GM21526 (cell line): ENCODE measurements around the gene STK40.

Experiments
- ATAC-seq: cut with Tn5 transposase; IDR thresholded peaks from one replicate; pipeline ENCODE4 v1.9.1; 2021; ENCODE audit warnings: moderate library complexity; ENCODE audit not compliant: unreplicated experiment, low FRiP score

The STK40 gene, protein sequence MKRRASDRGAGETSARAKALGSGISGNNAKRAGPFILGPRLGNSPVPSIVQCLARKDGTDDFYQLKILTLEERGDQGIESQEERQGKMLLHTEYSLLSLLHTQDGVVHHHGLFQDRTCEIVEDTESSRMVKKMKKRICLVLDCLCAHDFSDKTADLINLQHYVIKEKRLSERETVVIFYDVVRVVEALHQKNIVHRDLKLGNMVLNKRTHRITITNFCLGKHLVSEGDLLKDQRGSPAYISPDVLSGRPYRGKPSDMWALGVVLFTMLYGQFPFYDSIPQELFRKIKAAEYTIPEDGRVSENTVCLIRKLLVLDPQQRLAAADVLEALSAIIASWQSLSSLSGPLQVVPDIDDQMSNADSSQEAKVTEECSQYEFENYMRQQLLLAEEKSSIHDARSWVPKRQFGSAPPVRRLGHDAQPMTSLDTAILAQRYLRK

DNA sequence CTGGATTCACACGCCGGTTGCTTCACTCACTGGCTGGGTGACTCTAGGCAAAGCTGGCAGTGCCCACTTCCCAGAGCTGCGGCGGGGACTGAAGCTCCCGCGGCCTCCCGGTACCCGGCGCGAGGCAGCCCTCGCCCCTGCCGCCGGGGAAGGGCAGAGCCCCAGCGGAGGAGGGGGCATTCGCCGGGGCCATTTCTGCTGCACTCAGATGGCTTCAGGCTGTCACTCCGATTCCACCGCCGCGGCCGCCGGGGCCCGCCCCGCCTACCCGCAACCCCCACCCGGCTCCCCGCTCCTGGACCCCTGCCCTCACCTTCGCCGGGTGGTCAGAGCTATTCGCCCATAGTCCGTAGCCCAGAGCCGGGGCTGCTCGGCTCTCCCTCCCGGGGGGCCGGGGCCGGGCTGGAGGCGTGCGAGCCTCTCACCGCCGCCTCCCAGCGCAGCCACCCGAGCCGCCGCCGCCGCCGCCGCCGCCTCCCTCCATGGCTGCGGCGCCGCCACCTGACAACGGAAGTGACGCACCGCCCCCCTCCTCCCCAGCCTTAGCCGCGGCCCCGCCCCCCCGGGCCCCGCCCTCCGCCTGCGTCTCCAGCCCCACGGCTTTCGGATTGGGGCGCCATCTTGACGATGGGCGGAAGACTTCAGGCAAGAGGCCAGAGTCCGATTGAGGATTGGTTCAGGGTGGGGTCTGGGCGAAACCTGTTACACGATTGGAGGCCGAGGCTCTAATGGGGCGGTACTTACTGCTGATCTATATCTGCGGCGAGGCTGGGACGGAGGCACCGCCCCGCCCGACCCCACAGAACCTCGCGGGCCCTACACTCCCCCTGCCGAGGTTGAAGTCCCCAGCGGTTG lies at the start of gene STK40:
STK40 (minus strand) TSS at position 515 of the 855 bp plus-strand sequence. CDS start 24,592 bp downstream, outside the sequence.
- peak; percentile 80 for ATAC-seq

DNA sequence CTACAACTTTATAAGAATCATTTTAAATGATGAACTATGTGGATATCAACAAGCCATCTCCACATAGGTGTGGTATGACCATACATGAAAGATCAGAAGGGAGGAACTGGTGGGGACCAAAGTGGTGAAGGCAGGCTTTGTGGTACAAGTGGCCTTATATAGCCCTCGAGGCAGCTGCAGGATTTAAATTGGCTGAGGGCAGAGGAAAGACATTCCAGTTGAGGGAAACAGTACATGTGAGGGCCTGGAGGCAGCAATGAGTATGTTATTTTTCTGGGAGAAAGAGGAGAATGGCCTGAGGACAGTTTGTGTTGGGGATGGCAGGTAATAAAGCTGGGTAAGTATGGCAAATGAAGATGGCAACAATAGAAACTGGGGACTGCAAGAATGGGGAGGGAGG lies 47.4 kb upstream of the STK40 start:
- ATAC-seq = no peak

DNA sequence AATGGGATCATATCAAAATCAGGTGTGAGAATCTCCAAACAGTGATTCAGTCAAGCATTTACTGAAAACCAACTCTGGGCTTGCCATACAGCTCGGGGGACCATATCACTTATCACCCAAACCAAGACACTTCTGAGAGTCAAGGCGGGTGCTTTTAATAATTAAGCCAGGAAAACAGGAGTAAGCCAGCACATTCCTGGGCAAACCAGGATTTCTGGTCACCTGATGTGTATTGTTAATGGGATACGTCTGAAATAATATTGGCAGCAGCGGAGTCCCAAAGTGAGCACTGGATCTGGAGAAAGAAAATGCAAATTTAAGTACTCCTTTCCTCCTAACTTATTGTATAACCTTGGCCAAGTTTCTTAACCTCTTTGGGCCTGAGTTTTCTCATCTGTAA lies 46.9 kb upstream of the STK40 start:
- ATAC-seq = no peak

DNA sequence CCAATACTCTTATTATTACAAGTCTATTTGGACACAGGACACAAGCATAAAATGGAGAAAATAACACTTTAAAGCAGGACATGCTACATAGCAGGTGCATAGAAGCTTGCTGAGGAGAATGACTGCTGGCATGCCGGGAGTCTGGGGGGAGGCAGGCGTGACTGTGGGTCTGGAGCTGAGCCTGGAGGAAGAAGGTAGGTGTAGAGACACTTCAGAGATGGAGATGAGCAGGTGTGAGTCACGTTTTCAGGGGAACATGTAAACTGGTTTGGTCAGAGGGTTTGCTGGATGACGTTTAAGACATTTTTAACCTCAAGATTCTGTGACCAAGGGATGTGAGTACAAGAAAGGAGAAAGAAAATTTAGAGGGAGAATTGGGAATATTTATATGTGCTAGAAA lies 40.1 kb upstream of the STK40 start:
- ATAC-seq = no peak

DNA sequence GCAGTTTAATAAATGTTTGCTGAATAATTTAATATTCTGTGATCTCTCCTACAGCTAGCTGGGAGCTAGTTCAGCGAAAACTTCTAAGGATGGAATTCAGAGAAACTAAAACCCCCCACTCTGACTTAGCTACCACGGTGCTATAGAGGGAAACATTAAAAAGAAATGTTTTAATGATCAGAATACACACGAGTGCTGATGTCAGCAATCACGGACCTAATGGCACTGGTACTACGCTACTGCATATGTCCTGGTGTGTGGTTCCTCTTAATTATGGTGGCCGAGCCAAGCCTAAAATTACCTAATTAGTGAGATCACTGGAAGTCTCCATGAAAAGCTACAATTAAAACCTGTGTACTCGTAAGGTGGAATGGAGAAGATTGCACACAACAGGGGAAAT lies 35.9 kb upstream of the STK40 start:
- ATAC-seq = no peak

DNA sequence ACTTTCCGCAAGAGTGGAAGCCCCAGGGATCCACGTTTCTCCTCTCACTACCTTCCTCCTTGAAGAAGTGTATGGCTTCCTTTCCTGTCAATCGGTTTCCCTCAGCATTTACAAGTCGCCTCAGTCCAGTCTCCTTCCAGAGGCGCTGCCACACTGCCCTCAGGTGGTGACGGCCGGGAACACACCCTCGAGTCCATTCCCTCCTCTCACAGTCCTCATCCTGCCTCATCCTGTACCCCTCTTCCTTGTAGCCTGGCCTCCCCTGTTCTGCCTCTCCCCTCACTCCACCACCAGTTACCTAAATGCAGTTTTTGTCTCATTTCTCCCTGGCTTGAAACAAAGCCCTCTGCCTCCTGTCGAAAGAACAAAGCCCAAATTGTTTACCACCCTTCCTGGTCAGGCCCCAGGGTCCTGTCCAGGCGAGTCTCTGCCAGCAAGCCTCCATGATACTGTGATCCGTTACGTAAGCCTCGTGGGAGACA lies 35.2 kb upstream of the STK40 start:
- peak; percentile 50 for ATAC-seq

DNA sequence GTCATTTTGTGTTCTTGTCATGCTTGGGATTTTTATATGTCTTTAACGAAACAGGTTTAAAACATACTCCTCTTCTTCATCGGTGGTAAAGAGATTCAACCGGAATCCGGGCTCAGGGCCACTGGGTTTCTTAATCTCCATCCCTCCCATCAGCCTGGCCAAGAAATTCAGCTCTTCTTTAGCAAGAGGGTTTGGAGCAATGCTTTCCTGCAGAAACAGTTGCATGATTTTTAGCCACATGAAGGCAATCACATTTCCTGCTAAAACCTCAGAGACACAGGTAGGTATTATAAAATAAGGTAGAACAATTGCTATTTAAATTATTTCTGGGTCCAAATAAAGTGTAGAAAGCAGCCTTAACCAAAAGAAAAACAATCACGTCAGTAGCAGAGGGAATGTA lies 34.7 kb upstream of the STK40 start:
- ATAC-seq = no peak

DNA sequence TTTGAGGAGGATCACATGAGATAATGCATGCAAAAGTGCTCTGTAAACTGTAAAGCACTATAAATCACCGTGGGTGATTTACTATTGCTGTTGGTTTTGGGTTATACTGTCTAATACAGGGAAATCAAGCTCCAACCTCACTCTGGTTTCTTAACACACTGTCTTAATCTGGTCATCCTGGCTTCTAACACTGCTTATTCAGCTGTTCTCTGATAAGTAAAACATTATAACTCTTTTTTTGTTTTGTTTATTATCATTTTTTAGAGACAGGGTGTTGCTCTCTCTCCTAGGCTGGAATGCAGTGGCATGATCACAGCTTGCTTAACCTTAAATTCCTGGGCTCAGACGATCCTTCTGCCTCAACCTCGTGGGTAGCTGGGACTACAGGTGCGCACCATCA lies 33.8 kb upstream of the STK40 start:
- no peak for ATAC-seq

DNA sequence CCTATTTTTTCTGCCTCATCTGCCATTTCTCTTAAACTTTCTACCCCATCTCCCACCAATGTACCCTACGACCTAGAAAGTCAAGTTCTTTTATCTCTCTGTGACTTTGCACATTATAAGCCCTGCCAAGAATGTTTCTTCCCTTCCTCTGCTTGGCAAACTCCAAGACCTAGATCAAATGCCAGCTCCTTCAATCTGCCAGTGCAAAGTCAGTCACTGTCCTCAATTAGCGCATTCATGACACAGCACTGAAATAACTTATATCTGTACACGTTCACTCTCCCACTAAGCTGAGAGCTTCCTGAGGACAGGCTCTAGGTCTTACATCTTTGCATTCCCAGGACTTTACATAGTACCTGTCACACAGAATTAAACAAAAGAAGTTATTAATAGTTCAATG lies 33.4 kb upstream of the STK40 start:
- ATAC-seq = no peak

DNA sequence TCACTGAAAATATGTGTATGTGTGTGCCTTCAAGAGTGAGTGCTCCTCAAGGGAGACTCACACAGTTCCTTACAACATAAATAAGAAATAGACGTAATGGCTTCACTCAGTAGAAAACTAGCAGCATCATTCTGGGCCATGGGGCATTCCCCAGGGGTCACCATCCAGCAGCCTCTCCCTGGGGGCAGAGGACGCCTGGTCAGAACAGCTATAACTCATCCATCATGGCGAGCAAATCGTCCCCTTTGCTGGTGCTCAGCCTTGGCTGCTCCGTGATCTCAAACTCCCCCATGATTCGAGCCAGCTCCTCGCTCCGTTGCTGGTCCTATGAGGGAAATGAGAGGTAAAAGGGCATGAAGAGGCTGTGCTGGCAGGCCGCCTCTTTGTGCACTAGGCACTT lies 32.2 kb upstream of the STK40 start:
- ATAC-seq = no peak

DNA sequence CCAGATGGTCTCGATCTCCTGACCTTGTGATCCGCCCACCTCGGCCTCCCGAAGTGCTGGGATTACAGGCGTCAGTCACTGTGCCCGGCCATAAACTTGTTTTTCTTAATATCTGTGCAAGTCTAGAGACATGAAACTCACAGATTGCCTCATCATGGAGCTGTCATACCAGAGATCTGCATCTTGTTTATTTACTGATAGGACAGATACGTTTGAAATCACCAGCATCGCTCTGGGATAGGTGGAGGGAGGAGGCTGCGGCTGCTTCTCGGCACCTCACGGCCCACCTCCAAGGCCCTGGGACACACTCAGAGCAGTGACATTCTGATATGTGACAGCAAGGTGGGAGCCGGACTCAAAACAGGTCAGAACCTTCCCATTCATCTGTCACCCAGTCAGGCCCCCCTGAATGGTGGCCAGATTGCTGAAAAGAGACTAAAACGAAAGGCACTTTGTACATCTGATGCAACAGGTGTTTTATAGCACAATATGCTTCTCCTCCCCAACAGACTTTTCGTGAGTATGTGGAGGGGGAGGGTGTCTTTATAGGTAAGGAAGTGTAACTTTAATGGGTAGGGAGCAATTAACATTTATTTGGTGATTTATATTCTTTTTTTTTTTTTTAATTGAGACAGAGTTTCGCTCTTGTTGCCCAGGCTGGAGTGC lies 30.1 kb upstream of the STK40 start:
- ATAC-seq = no peak

DNA sequence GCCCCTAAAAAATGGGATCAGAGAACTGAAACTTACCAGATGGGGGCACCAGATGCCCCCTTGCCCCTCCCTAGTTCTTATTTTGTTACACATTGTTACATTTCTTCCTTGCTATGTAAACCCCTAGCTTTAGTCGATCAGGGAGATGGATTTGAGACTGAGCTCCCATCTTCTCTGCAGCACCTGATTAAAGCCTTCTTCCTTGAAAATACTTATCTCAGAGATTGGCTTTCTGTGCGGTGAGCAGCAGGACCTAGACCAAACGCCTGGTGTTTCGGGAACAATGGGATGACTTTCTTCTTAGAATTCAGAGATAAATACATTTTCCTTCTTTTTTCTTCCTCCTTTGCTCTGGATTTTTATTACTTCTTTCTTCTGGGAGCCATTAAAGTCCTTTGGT lies 28.7 kb upstream of the STK40 start:
- no peak for ATAC-seq

DNA sequence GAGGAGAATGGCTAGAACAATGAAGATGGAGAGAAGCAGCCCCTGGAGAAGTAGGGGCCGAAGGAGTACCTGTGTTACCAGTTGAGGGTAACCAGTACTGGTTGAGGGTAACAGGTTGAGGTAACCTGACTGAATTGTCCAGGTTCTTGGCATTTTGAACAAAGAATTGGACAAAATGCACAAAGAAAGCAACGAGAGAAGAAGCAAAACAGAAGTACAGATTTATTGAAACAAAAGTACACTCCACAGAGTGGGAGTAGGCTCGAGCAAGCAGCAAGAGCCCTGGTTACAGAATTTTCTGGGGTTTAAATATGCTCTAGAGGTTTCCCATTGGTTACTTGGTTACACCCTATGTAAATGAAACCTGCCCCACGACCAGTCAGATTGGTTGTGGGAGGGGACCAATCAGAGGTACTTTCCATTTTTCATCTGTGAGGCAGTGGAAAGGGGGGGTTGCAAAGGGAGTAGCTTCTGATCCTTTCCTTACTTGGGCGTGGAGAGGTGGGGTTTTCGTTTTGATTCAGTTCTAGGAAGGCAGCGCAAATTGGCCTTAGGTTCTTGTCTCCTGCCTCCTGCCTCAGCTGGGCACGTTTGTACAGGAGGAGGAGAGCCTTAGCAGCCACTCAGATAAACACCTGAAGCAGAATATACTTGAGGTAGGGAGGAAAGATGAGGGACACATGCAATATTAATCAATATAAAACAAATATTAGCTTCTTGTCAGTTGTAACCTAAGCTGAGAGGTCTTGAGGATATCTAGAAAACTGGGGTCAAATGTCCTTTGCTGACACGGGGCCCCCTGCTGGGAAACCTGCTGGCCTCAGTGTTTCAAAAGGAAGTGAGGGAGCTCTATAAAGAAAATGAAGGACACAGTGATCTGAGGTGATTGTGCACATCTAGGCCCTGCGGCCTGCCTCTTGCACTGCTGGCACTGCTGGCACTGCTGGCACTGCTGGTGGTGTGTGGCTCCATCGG lies 26.2 kb upstream of the STK40 start:
- ATAC-seq = no peak

DNA sequence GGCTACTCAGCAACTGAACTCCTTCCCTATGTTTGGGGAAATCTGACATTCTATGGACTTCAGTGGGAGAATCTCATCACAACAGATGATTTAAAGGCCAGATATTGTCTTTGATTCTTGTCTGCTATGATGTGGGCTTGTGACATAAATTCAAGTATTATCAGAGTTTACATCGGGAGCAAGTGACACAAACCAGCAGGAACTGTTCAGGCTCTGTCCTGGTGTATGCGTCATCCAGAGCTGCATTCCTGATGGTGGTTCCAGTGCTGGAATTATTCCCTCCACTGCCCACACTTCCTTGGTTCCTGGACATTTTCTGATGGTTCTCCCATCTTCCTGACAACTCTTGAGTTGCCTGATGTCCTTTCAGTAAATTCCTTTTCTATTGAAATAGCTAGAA lies 22.8 kb upstream of the STK40 start:
- no peak for ATAC-seq

DNA sequence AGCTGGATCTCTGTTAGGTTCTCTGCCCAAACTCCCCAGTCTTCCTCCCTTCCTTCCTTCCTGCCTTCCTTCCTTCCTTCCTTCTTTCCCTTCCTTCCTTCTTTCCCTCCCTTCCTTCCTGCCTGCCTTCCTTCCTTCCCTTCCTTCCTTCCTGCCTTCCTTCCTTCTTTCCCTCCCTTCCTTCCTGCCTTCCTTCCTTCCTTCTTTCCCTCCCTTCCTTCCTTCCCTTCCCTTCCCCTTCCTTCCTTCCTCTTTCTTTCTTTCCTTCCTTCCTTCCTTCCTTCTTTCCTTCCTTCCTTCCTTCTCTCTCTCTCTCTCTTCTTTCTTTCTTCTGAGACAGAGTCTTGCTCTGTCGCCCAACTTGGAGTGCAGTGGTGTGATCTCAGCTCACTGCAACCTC lies 20.7 kb upstream of the STK40 start:
- no peak for ATAC-seq

DNA sequence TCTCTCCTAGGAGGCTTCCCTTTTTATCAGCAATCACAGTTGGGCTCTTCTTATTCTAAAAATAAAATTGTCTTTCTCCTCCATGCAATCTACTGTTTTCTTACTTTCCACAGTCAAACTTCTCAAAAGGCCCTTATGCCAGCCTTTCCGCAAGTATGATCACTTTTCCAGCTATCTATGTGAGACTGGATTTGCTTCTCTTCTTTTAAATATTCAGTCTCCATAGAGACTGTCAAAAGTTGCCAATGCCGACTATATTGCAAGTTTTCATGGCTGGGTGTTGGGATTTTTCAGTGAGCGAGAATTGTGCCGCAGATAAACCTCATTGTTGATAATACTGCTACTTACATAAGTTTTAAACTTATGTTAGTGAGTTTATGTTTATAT lies 16.8 kb upstream of the STK40 start:
- no peak for ATAC-seq

DNA sequence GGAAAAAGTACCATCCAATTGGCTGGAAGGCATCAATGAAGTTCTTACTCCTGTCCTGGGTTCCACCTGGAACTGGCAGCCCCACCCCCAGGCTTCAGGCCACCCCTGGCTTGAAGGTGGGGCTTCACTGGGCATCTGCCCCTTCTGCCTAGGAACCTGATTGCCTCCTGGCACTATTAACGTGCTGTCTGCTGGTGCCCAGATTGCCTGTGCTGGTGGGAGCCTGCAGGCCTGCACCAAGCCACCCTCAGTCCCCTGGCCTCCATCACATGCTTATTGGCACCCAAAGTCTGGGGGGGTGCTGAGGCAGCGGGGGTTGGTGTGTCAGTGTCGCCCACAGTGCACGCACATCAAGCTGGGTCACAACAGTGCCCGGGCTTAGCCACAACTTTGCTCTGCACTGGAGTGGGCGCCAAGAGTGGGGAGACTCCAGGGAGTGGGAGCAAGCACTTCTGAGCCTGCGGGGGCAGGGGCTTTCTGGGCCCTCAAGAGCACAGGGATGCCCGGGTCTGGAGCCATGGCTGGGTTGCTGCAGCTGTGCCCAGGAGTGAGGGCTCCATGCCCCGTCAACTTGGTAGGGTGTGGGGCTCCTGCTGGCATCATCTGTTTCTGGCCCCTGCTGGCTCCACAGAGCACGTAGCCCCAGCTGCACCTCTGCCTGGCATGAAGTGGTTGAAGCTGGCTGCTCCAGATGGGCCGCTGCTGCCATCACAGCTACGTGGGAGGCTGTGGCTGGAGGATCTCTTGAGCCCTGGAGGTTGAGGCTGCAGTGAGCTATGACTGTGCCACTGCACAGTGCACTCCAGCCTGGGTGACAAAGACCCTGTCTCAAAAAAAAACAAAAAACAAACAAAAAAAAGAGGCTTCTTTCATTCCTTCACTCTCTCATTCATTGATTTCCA lies 16.1 kb upstream of the STK40 start:
- no peak for ATAC-seq

DNA sequence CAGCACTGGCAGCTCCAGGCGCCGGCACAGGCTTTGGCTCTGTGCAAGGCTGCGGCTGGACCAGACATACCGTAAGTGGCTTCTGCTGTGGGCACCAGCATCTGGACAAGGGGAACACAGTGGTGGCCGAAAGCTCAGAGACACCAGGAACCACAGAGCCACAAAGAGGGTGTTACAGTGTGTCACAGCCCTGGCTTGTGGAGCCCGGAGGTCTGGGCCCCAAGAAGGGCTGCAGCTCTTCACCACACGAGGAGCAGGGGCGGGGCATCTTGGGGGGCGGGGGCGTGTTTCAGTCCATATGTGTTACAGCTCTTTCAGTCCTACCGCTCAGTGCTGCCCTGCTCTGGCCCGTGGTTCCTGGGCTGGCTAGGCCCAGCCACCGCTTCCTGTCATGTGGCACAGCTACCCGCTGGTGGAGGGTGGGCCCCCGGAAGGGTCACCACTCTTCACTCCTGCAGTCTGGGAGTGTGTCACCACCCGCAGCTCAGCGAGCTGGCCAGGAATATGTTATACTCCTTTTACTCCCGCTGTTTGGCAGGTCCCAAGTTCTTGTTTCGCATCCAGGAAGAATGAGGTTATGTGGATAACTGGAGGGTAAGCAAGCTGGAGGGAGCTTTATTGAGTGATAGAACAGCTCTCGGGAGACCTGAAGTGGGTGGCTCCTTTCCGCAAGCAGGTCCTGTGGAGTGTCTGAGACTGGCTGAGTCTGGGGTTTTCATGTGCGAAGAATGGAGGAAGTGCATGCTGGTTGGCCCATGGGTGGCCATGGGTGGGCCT lies 15.3 kb upstream of the STK40 start:
- peak; percentile 71 for ATAC-seq
